Chondrocyte (in vitro differentiated cells): ENCODE results near the gene MOB3C. TPM values are rescaled to one million over a fixed set of nuclear protein-coding genes. Genes with fewer than 3 reads are reported as not detected.

Experiments used
- DNase-seq: peaks from one replicate; pipeline ENCODE4 v3.0.0; 2021; ENCODE audit warnings: mixed read lengths, low spot score
- H3K27ac Mint-ChIP-seq: one replicate; pipeline ENCODE4 v1.8.0; 2021; ENCODE audit warnings: mild to moderate bottlenecking, moderate library complexity, mixed read lengths; ENCODE audit not compliant: unreplicated experiment
- H3K27me3 Mint-ChIP-seq: 2 replicates; pipeline ENCODE4 v1.8.0; 2021; ENCODE audit warnings: low read depth, mixed read lengths
- H3K36me3 Mint-ChIP-seq: 2 replicates; pipeline ENCODE4 v1.8.0; 2021; ENCODE audit warnings: low read depth, mixed read lengths
- H3K4me1 Mint-ChIP-seq: 2 replicates; pipeline ENCODE4 v1.8.0; 2021; ENCODE audit warnings: low read depth, mild to moderate bottlenecking, mixed read lengths
- H3K4me3 Mint-ChIP-seq: one replicate; pipeline ENCODE4 v1.8.0; 2021; ENCODE audit warnings: mild to moderate bottlenecking, moderate library complexity, mixed read lengths; ENCODE audit not compliant: unreplicated experiment
- H3K9me3 Mint-ChIP-seq: 2 replicates; pipeline ENCODE4 v1.8.0; 2021; ENCODE audit warnings: low read depth, mixed read lengths
- total RNA-seq: library from RNA; stranded (reverse); gene quantifications from 3 replicates; pipeline ENCODE4 v1.2.1, GENCODE V29; 2021
- TF ChIP-seq, protein P1 (sequence below): fragments of 200-600 bp; sonication (generic); IDR thresholded peaks from 2 replicates; pipeline ENCODE4 v1.5.0; 2021; ENCODE audit warnings: antibody characterized with exemption, mild to moderate bottlenecking, moderate library complexity

The MOB3C gene
- total RNA-seq, 1 donor from 2014 or later: 6.2 TPM

GRCh38 chr1:46585312-46585938 lies 31.2 kb downstream of the MOB3C start:
- TF ChIP-seq, protein P1, sequence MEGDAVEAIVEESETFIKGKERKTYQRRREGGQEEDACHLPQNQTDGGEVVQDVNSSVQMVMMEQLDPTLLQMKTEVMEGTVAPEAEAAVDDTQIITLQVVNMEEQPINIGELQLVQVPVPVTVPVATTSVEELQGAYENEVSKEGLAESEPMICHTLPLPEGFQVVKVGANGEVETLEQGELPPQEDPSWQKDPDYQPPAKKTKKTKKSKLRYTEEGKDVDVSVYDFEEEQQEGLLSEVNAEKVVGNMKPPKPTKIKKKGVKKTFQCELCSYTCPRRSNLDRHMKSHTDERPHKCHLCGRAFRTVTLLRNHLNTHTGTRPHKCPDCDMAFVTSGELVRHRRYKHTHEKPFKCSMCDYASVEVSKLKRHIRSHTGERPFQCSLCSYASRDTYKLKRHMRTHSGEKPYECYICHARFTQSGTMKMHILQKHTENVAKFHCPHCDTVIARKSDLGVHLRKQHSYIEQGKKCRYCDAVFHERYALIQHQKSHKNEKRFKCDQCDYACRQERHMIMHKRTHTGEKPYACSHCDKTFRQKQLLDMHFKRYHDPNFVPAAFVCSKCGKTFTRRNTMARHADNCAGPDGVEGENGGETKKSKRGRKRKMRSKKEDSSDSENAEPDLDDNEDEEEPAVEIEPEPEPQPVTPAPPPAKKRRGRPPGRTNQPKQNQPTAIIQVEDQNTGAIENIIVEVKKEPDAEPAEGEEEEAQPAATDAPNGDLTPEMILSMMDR: no peak
- Mint-ChIP-seq H3K36me3 (peaks cover 45% of the 10 kb centered on the region), H3K9me3 (no peaks in the 10 kb centered on the region), H3K4me3 (no peak overlapping the region), H3K27ac (no peak overlapping the region), H3K4me1 (no peaks in the 10 kb centered on the region), H3K27me3 (no peaks in the 10 kb centered on the region)
- DNase-seq: no peak

GRCh38 chr1:46583494-46583893 lies 33.1 kb downstream of the MOB3C start:
- Mint-ChIP-seq H3K27ac (no peak overlapping the region), H3K4me1 (no peaks in the 10 kb centered on the region), H3K9me3 (no peaks in the 10 kb centered on the region), H3K4me3 (no peak overlapping the region), H3K27me3 (no peaks in the 10 kb centered on the region), H3K36me3 (peaks cover 32% of the 10 kb centered on the region)
- DNase-seq: no peak
- TF ChIP-seq, protein P1: no peak

- TF ChIP-seq, protein P1: no peak
Observed at GRCh38 chr1:46582972-46583371, 33.6 kb downstream of the MOB3C start.

DNA sequence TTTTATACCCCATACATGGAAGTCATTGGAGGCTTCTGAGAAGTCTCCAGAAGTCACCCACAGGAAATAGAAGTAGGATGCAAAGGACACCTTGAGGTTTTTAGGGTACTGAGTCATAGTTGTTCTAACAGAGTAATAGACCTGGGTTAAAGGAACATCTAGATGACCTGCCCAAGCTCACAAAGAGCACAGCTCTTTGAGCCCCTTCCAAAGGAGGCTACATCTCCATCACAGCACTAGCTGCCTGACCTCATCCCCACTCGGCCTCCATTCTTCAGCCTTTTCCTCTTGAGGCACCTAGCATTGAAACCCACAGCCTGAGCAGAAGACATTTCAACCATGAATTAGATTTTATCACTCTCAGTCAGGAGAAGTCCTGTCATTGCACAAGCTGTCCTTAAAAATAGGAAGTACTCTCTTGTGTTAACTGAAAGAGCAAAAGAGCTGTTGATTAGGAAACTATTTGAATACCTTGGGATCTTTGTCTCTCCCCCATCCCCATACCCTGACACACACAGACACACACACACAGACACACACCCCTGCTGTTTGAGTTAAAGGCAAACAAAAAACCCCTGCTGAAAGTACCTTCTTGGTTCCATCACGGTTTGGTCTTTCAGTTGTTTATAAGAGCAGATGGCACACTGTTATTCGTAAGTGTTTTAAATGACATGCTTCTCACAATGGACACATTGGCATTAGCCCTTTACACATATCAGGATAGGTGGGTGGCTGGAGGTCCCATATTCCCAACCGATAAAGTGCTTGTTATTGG lies 34.7 kb downstream of the MOB3C start:
- Mint-ChIP-seq H3K4me1 (no peaks in the 10 kb centered on the region), H3K27ac (no peak overlapping the region), H3K36me3 (peaks cover 33% of the 10 kb centered on the region), H3K9me3 (no peaks in the 10 kb centered on the region), H3K4me3 (no peak overlapping the region), H3K27me3 (no peaks in the 10 kb centered on the region)
- DNase-seq: no peak
- TF ChIP-seq, protein P1: no peak

More at GRCh38 chr1:46582972-46583371, 33.6 kb downstream of the MOB3C start:
- no peaks in the 10 kb centered on the region for H3K27me3 Mint-ChIP-seq
- H3K36me3 Mint-ChIP-seq: peaks cover 35% of the 10 kb centered on the region
- H3K4me3 Mint-ChIP-seq: no peak overlapping the region
- DNase-seq: no peak
- H3K27ac Mint-ChIP-seq: no peak overlapping the region
- no peaks in the 10 kb centered on the region for H3K4me1 Mint-ChIP-seq
- H3K9me3 Mint-ChIP-seq: no peaks in the 10 kb centered on the region

DNA sequence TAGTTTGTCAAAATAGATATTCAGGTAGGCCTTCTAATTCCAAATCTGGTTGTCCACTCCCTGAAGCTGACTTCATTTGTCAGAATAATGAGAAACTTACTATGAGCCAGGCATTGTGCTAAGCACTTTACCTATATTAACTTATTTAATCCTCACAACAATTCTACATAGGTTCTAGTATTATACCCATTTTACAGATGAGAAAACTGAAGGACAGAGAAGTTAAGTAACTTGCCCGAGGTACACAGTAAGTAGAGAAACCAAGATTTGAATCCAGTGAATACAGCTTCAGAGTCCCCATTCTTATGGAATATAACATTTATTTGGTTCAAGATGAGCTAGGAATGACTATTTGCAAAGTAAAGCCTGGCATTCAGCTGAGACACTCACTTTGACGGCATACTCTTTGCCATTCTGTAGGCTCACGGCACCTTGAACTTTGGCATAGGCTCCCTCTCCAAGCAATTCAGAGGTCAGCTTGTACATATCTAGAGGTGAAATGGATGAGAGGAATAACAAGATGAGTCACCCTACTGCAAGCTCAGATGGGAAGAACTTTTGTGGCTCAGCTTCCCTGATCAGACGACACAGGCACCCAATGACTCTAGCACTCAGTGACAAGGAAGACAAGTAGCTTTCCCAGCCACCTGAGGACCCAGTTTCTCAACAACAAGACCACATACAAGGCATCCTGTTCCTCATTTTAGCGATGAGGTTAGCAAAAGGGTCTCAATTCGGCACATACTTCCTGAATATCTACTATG lies 36.3 kb downstream of the MOB3C start:
- no peak overlapping the region for H3K27ac Mint-ChIP-seq
- H3K27me3 Mint-ChIP-seq: no peaks in the 10 kb centered on the region
- TF ChIP-seq, protein P1: no peak
- H3K9me3 Mint-ChIP-seq: no peaks in the 10 kb centered on the region
- no peaks in the 10 kb centered on the region for H3K4me1 Mint-ChIP-seq
- DNase-seq: no peak
- no peak overlapping the region for H3K4me3 Mint-ChIP-seq
- H3K36me3 Mint-ChIP-seq: peaks cover 32% of the 10 kb centered on the region
